Endothelial cell of umbilical vein (primary cell): ENCODE data around the gene TXNRD2. TPM values are rescaled to one million over a fixed set of nuclear protein-coding genes. Genes with fewer than 3 reads are reported as not detected.

Experiments
- BruUV-seq: library from RNA; stranded (reverse); fragments of 400-500 nt; replicated peaks from 2 replicates; lab custom pipeline; 2021; lab: Mats Ljungman, UMichigan
- CTCF ChIA-PET: fragments of 300-600, 350-600 bp; sonication (Branson Sonifier 250); formaldehyde crosslinking; loops from one replicate; lab custom pipeline; 2021; ENCODE audit warnings: antibody characterized with exemption, inconsistent platforms; lab: Charles Lee
- POLR2A ChIA-PET: fragments of 300-600, 350-600 bp; sonication (Branson Sonifier 250); formaldehyde crosslinking; loops from one replicate; lab custom pipeline; 2021; ENCODE audit warnings: antibody characterized with exemption, inconsistent platforms; lab: Charles Lee
- DNase-seq: peaks from one replicate; pipeline ENCODE4 v3.0.0-alpha.2; 2011; ENCODE audit warnings: low read depth, low spot score
- FAIRE-seq: peaks from 2 replicates; lab custom pipeline; 2011; peaks lifted over from hg19 to GRCh38; lab: Jason Lieb, UNC
- H2AFZ ChIP-seq: 2 replicates; pipeline ENCODE4 v1.6.0; 2012; ENCODE audit warnings: low read depth, low read length, control low read depth, inconsistent platforms
- H3K27ac ChIP-seq: 2 replicates; pipeline ENCODE4 v1.5.1; 2011; ENCODE audit warnings: low read depth, mild to moderate bottlenecking, control low read depth, low read length, moderate library complexity; ENCODE audit not compliant: insufficient read depth
- H3K27me3 ChIP-seq, 2 experiments: 2 replicates each; pipeline versions ENCODE4 v1.6.0 to v1.6.1; 2011; ENCODE audit warnings: low read length in 2 of 2, mixed read lengths in 1 of 2; ENCODE audit not compliant: control insufficient read depth in 2 of 2, insufficient read depth in 2 of 2
- H3K36me3 ChIP-seq, 2 experiments: 2 replicates in 1 of 2; 3 replicates in 1 of 2; pipeline ENCODE4 v1.5.1; 2011; ENCODE audit warnings: low read length in 2 of 2, mild to moderate bottlenecking in 1 of 2, moderate library complexity in 1 of 2; ENCODE audit not compliant: control insufficient read depth in 2 of 2, insufficient read depth in 2 of 2; ENCODE audit errors: extremely low read depth in 1 of 2
- H3K4me1 ChIP-seq: 3 replicates; pipeline ENCODE4 v1.5.1; 2011; ENCODE audit warnings: mild to moderate bottlenecking, low read length; ENCODE audit not compliant: control insufficient read depth, insufficient read depth; ENCODE audit errors: extremely low read depth
- H3K4me2 ChIP-seq: 2 replicates; pipeline ENCODE4 v1.6.1; 2011; ENCODE audit warnings: low read length, control low read depth, mixed read lengths; ENCODE audit not compliant: insufficient read depth
- H3K4me3 ChIP-seq, 3 experiments: fragments of 200-600 bp in 1 of 3; sonication (generic), shearing (Covaris generic) in 1 of 3; replicated peaks in 1 of 3; 2 replicates each; pipeline ENCODE4 v1.5.1; 2011 to 2016; ENCODE audit warnings: control low read depth in 3 of 3, low read length in 3 of 3, mild to moderate bottlenecking in 2 of 3, inconsistent platforms in 1 of 3, low read depth in 1 of 3, moderate library complexity in 1 of 3; ENCODE audit not compliant: insufficient read depth in 1 of 3
- H3K79me2 ChIP-seq: 2 replicates; pipeline ENCODE4 v1.6.0; 2012; ENCODE audit warnings: low read length, inconsistent platforms; ENCODE audit not compliant: control insufficient read depth, insufficient read depth
- H3K9ac ChIP-seq: replicated peaks from 2 replicates; pipeline ENCODE3; 2011; ENCODE audit warnings: low read length, control low read depth; ENCODE audit not compliant: insufficient read depth; ENCODE audit errors: extremely low read depth
- H3K9me1 ChIP-seq: replicated peaks from 3 replicates; pipeline ENCODE4 v1.6.0; 2011; ENCODE audit warnings: mild to moderate bottlenecking, low read length; ENCODE audit not compliant: control insufficient read depth, insufficient read depth; ENCODE audit errors: extremely low read depth
- H3K9me3 ChIP-seq: replicated peaks from 2 replicates; pipeline ENCODE4 v1.5.1; 2012; ENCODE audit warnings: low read length, inconsistent platforms; ENCODE audit not compliant: control insufficient read depth, insufficient read depth
- H4K20me1 ChIP-seq: replicated peaks from 2 replicates; pipeline ENCODE3; 2011; ENCODE audit warnings: mild to moderate bottlenecking, low read length; ENCODE audit not compliant: control insufficient read depth, insufficient read depth; ENCODE audit errors: extremely low read depth
- CTCF ChIP-seq, 2 donors: IDR thresholded peaks; 1 replicate in 1 of 2; 2 replicates in 1 of 2; pipeline ENCODE4 v1.5.1; 2011; ENCODE audit warnings: low read length in 2 of 2, mild to moderate bottlenecking in 2 of 2, moderate library complexity in 2 of 2, control low read depth in 1 of 2, inconsistent platforms in 1 of 2, low read depth in 1 of 2; ENCODE audit not compliant: insufficient read depth in 1 of 2; ENCODE audit errors: extremely low read depth in 1 of 2
- EZH2 ChIP-seq: IDR thresholded peaks from 2 replicates; pipeline ENCODE4 v1.6.1; 2012; ENCODE audit warnings: borderline replicate concordance, low read depth, mild to moderate bottlenecking, moderate library complexity, low read length, inconsistent platforms; ENCODE audit not compliant: severe bottlenecking
- FOS ChIP-seq: IDR thresholded peaks from 2 replicates; pipeline ENCODE4 v1.6.1; 2011; ENCODE audit warnings: mild to moderate bottlenecking, low read length, moderate library complexity, borderline replicate concordance; ENCODE audit not compliant: insufficient read depth
- GATA2 ChIP-seq: IDR thresholded peaks from 2 replicates; pipeline ENCODE4 v1.7.0; 2011; ENCODE audit warnings: low read depth, mild to moderate bottlenecking, moderate library complexity, mixed read lengths, low read length; ENCODE audit not compliant: insufficient read length, insufficient read depth
- JUN ChIP-seq: IDR thresholded peaks from 2 replicates; pipeline ENCODE4 v1.6.1; 2011; ENCODE audit warnings: borderline replicate concordance, low read depth; ENCODE audit not compliant: insufficient read length, insufficient read depth
- MAX ChIP-seq: IDR thresholded peaks from 2 replicates; pipeline ENCODE4 v1.6.1; 2011; ENCODE audit not compliant: insufficient read depth, insufficient read length
- MYC ChIP-seq: IDR thresholded peaks from one replicate; pipeline ENCODE4 v1.6.1; 2011; ENCODE audit warnings: mild to moderate bottlenecking, low read depth, low read length
- POLR2A ChIP-seq: IDR thresholded peaks from 2 replicates; pipeline ENCODE4 v1.6.1; 2012; ENCODE audit warnings: low read depth, mild to moderate bottlenecking, control low read depth, low read length
- POLR2AphosphoS5 ChIP-seq: IDR thresholded peaks from 2 replicates; pipeline ENCODE4 v1.6.1; 2012; ENCODE audit warnings: low read depth, mild to moderate bottlenecking, control low read depth, low read length, moderate library complexity; ENCODE audit not compliant: insufficient read depth
- dilution Hi-C: fragments of 300-500 bp; cut with MboI; formaldehyde crosslinking; loops from one replicate; pipeline ENCODE4 v1.15.0; 2019; ENCODE audit warnings: low sequenced_read_pairs; ENCODE audit not compliant: extremely low pct_ligation_motif_present
- intact Hi-C: fragments of 100-400 bp; cut with micrococcal nuclease; formaldehyde crosslinking; loops from one replicate; pipeline ENCODE4 v1.10.0; 2022
- polyA plus RNA-seq, 4 experiments: library from polyadenylated mRNA; depleted of rRNA in 3 of 4; stranded (reverse) in 3 of 4; unstranded in 1 of 4; fragments of >200 nt; gene quantifications; 2 replicates each; pipeline versions ENCODE4 v1.2.1 to v1.2.3, GENCODE V29; 2011 to 2012; ENCODE audit warnings: missing spikeins in 1 of 4
- total RNA-seq: library from RNA; stranded (reverse); gene quantifications from 2 replicates; pipeline ENCODE4 v1.2.3, GENCODE V29; 2021

Gene TXNRD2
- total and polyA plus RNA-seq, 2 donors (not counting 3 experiments of a cell fraction or from before 2014, with no cell fraction given), result 211 to 440 TPM

GRCh38 chr22:19959043-19959586, 17.5 kb upstream of the TXNRD2 start:
- Histone ChIP-seq H3K4me3 (peak overlapping the region in 2 of 3 experiments; percentile 13 to 23), H3K36me3 (peaks cover 0 to 18% of the 10 kb centered on the region in 2 experiments), H4K20me1 (no peaks in the 10 kb centered on the region), H3K4me1 (peaks cover 19% of the 10 kb centered on the region), H3K4me2 (peak overlapping the region; percentile 64), H3K27me3 (no peaks in the 10 kb centered on the region), H3K9ac (no peak overlapping the region), H3K79me2 (no peaks in the 10 kb centered on the region), H3K9me3 (no peaks in the 10 kb centered on the region), H2AFZ (no peak overlapping the region), H3K27ac (no peak overlapping the region), H3K9me1 (no peaks in the 10 kb centered on the region)
- TF ChIP-seq POLR2A, result peak; percentile 40
- no peak for TF ChIP-seq GATA2
- peak; percentile 29 for TF ChIP-seq POLR2AphosphoS5
- no peak for TF ChIP-seq CTCF (IDR thresholded peaks at IDR 0.05; ENCODE audit: extremely low read depth in 1 of 2, insufficient read depth in 1 of 2, low read depth in 1 of 2, low read length in 2 of 2)
- TF ChIP-seq FOS, result no peak
- no peak for TF ChIP-seq MAX
- no peak for TF ChIP-seq EZH2
- no peak for TF ChIP-seq MYC
- TF ChIP-seq JUN, result no peak
- intact Hi-C loops (no loop called here), dilution Hi-C loops (no loop called here)
- ChIA-PET POLR2A (interaction anchor here (0.9 kb wide), 1 partner anchor 9 kb away, joined by 5 read pairs; no protein-coding TSS in a partner anchor), CTCF (interaction anchor here (0.8 to 1.7 kb wide), 5 partner anchors 10 to 228 kb away, joined by 3 to 7 read pairs (median 5); no protein-coding TSS in a partner anchor)
- BruUV-seq, result no TSS peak
- DNase-seq (peak; percentile 79), FAIRE-seq (peak; percentile 85)
